ENCODE measurements around the gene SBNO2.
A peak's percentile ranks its signal among the peaks of the same experiment; 100 is the strongest.

The SBNO2 gene

DNA sequence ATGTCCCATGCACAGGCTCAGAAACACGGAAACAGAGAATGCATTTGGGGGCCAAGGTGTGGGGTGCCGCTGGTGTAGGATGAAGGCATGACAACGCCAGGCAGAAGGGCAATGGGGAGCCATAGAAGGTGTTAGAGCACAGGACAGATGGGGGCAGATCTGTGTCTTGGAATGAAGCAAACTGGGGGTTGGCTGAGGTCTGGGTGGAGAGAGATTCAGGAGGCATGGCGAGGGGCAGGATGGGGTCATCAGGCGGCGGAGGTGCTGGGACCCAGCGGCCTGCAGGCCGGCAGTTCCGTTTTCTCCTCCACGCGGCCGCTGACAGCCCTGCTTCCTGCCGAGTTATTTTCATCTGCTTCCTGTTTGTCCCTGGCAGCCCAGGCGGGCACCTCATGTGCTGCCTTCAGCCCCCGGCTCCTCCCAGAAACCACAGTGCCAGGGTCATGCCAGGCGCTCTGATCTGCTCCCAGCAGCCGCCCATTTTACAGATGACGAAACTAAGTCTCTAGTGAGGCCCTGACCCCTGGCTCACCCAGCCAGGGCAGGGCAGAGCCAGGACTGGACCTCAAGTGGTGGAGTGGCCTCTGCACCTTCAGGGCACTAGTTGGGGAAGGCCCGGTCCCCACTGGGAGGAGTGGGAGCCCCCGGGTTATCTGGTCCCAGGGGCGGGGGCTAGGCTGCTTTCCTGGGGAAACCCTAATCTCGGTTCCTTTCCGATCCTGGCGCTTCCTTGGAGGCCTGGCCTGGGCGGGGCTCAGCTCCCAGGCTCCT, 104.9 kb downstream of the SBNO2 start:
- peak; percentile 78 for DNase-seq

GRCh38 chr19:1068009-1069001, 105.8 kb downstream of the SBNO2 start:
- peak; percentile 85 for DNase-seq

DNA sequence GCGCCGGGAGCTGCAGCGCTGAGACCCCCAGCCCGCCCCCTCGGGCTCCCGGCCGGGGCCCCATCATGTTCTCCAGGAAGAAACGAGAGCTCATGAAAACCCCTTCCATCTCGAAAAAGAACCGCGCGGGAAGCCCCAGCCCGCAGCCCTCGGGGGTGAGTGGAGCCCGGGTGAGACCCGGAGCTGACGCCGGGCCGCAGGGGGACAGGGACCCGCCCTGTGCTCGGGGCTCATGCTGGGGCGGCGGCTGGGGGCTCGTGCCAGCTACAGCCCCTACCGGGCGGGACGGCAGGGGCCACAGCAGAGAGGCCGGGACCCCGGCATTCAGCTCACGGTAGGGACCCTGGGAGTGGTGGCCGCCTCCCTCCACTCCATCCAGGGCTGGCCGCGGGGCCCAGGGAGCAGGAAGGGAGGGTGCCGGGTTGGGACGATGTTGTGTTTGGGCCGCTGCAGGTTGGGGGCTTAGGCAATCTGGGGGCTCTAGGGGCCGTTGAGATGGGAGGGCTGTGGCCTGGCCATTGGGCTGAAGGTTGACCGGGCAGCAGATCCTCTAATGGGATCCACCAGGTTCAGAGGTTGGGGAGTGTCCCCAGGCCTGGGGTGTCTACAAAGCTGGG, 106.6 kb downstream of the SBNO2 start:
- peak; percentile 66 for DNase-seq

DNA sequence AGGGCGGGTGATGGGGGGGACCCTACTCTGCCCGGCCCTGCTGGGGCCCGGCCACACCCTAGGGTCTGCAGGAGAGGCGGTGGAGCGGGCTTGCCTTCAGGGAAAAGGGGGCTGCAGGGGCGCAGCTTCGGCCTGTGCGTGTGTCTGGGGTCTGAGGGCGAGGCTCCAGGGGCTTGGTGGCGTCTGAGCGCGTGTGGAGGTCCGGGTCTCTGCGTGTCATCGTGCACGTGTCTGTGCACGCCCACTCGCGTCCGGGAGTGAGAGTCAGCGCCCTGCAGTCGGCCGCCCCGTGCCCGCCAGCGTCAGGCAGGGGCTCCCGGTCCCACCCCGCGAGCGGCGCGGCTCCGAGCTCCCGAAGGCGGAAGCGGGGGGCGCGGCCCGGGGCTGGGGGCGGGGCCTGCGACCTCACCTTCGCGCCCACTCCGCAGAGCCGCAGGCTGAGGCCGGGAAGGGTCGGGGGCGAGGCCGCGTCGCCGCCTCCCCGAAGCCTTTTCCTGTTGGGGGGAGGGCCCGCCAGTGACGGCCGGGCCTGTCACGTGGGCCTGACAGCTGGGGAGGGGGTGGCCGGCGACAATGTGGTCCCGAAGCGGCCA, 107.2 kb downstream of the SBNO2 start, which contains the start of gene ARHGAP45:
Gene ARHGAP45 (plus strand): TSS at position 420 of the 593 bp plus-strand sequence. CDS start 239 bp downstream, outside the sequence.
- peak; percentile 82 for DNase-seq

- no peak for DNase-seq
Measured at GRCh38 chr19:1066251-1066747, 107.8 kb downstream of the SBNO2 start.

DNA sequence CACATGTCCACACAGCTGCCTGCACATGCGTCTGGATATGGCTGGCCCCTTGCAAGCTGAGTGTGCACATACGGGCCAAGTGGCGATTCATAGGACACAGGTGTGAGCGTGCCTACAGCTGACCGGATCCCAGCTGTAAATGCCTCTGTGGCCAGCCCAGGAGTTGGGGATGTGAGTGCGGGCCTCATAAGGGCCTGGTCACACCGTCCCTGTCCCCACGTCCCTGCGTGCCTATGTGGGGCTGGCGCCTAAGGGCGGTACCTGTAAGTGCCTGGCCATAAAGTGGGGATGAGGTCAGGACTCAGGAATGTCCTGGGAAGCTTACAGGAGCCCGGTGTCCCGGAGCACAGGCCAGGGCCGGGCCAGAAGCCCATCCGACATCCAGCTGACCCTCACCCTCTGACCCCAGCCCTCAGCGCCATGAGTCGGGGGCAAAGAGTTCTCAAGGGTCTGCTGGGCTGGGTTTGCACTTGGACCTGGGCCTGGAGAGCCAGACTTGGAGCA, 108.4 kb downstream of the SBNO2 start:
- DNase-seq = no peak

GRCh38 chr19:1064661-1065605, 109.1 kb downstream of the SBNO2 start:
- peak; percentile 63 for DNase-seq

- no peak for DNase-seq
Measured at GRCh38 chr19:1063909-1064660, 110.0 kb downstream of the SBNO2 start.

DNA sequence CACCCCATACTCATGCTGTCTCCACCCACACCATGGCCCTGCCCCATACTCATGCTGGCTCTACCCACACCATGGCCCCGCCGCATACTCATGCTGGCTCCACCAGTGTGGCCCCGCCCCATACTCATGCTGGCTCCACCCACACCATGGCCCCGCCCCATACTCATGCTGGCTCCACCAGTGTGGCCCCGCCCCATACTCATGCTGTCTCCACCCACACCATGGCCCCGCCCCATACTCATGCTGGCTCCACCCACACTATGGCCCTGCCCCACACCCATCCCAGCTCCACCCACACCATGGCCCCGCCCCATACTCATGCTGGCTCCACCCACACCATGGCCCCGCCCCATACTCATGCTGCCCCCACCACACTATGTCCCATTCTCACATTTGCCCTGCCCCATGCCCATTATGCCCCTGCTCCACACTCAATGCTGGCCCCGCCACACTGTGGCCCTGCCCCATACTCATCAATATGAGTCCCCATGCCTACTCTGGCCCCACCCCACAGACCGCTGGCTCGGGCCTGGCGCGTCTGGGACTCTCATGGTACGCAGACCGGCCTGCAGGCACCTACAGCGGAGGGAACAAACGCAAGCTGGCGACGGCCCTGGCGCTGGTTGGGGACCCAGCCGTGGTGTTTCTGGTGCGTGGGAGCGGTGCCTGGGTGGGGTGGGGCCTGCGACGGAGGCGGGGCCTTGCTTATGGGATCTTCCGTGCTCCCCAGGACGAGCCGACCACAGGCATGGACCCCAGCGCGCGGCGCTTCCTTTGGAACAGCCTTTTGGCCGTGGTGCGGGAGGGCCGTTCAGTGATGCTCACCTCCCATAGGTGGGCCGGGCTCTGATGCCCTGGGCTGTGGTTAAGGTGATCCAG, 110.8 kb downstream of the SBNO2 start:
- DNase-seq = no peak

- DNase-seq = no peak
Measured at GRCh38 chr19:1062387-1063029, 111.6 kb downstream of the SBNO2 start.

DNA sequence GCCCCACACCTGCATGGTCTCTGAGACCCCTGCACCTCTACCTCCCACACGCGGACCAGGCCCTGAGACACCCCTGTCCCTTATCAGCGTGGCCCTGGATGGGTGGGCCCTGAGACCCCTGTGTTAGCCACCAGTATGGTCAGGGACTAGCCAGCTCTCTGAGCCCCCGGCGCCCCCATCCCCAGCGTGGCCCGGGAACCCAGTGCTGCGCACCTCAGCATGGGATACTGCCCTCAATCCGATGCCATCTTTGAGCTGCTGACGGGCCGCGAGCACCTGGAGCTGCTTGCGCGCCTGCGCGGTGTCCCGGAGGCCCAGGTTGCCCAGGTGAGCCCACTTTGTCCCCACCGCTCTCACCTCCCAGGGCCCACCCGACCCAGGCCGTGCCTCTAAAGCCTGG, 112.1 kb downstream of the SBNO2 start:
- DNase-seq = no peak

GRCh38 chr19:1060689-1061088, 113.4 kb downstream of the SBNO2 start:
- no peak for DNase-seq

DNA sequence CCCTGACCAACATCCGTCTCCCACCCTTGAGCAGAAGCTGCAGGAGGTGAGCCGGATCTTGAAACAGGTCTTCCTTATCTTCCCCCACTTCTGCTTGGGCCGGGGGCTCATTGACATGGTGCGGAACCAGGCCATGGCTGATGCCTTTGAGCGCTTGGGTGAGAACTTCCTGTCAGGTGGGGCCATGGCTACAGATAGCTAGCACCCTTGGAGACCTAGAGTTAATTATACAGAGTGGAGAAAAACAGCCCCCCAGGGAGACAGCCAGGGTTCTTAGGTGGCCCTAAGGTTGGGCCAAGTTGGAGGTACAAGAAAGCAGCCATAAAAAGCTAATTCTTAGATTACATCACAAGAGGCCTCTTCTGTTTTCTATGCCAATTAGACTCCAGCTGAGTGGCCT, 116.0 kb downstream of the SBNO2 start:
- DNase-seq = no peak
